Activated CD4-positive, alpha-beta memory T cell treated with anti-CD3 and anti-CD28 coated beads, Interleukin-2, amount 10 ng/mL, durations not matched to agents 7 days and 5 days (primary cell): ENCODE results near the gene NTMT1. TPM values are rescaled to one million over a fixed set of nuclear protein-coding genes. Genes with fewer than 3 reads are reported as not detected.

Experiments
- total RNA-seq, 2 experiments: library from RNA; stranded (reverse); gene quantifications; one replicate each; pipeline ENCODE4 v1.2.3, GENCODE V29; 2021

The NTMT1 gene
- total RNA-seq, 2 experiments from 2014 or later, result 34.2 to 38.7 TPM

Other genes with a start within 250 kb of the NTMT1 start
- gene C9orf50, start 5.1 kb upstream of the NTMT1 start, total RNA-seq, result not detected
- 10 to 100 TPM; 22.5 to 23.4 TPM for gene ASB6, start 16.0 kb downstream of the NTMT1 start, total RNA-seq
- not detected for gene PRRX2, start 39.5 kb downstream of the NTMT1 start, total RNA-seq
- gene PTGES, start 126.9 kb downstream of the NTMT1 start, total RNA-seq, result not detected
- gene TOR1B, start 177.0 kb downstream of the NTMT1 start, total RNA-seq, result 10 to 100 TPM; 29.0 to 30.8 TPM
- 10 to 100 TPM; 54.6 to 56.9 TPM for gene TOR1A, start 198.0 kb downstream of the NTMT1 start, total RNA-seq
- gene C9orf78, start 209.1 kb downstream of the NTMT1 start, total RNA-seq, result 10 to 100 TPM; 61.6 to 66.2 TPM
- gene USP20, start 209.3 kb downstream of the NTMT1 start, total RNA-seq, result 10 to 100 TPM; 86.4 to 87.6 TPM